HepG2 (cell line): ENCODE measurements around the gene CD109.

Experiments
- MXI1 ChIP-seq: IDR thresholded peaks from 3 replicates; pipeline ENCODE4 v1.6.1; 2012; ENCODE audit warnings: low read depth, low read length, inconsistent platforms, borderline replicate concordance
- POLR2AphosphoS2 ChIP-seq: IDR thresholded peaks from 2 replicates; pipeline ENCODE4 v1.6.1; 2011; ENCODE audit warnings: low read depth, low read length, improper control_type of control experiment

DNA sequence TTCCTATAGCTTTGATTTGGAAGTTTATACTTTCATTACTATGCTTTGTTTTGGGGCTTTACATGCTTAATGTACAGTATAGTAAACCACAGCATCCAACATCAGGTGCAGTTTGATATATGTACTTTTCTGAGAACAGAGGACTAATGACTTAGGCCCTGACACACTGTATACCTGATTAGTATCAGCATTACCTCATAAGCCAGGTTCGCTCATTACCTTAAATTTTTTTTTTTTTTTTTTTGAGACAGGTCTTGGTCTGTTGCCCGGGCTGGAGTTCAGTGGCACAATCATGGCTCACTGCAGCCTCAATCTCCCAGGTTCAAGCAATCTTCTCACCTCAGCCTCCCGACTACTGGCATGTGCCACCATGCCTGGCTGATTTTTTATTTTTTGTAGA lies 28.4 kb downstream of the CD109 start:
- TF ChIP-seq POLR2AphosphoS2 (no peak), MXI1 (no peak)
